Urinary bladder (tissue), 4 donors: ENCODE data around the gene AKT3. TPM values are rescaled to one million over a fixed set of nuclear protein-coding genes. Genes with fewer than 3 reads are reported as not detected.

Experiments used
- DNase-seq: peaks from one replicate; pipeline ENCODE4 v3.0.0-alpha.2; 2015; ENCODE audit errors: extremely low spot score
- H3K27ac ChIP-seq: one replicate; pipeline ENCODE4 v1.5.1; 2013; ENCODE audit warnings: low read depth, mild to moderate bottlenecking, moderate library complexity
- H3K36me3 ChIP-seq: one replicate; pipeline ENCODE4 v1.6.1; 2013; ENCODE audit warnings: mild to moderate bottlenecking, moderate library complexity; ENCODE audit not compliant: insufficient read depth
- H3K4me1 ChIP-seq: one replicate; pipeline ENCODE4 v1.6.1; 2013; ENCODE audit warnings: mild to moderate bottlenecking, moderate library complexity; ENCODE audit not compliant: insufficient read depth
- H3K4me3 ChIP-seq: one replicate; pipeline ENCODE4 v1.5.1; 2013; ENCODE audit warnings: low read depth, low read length
- WGBS: extraction: QIAGEN DNeasy Blood & Tissue Kit; methylation state at CpG from one replicate; pipeline ENCODE4 v1.1.7; 2013; 5-methylcytosine and 5-hydroxymethylcytosine counted together
- polyA plus RNA-seq: library from polyadenylated mRNA; stranded (reverse); fragments of 200-250 nt; gene quantifications from one replicate; pipeline ENCODE4 v1.2.3, GENCODE V29; 2013
- total RNA-seq: library from RNA; depleted of rRNA; stranded (reverse); fragments of >200 nt; gene quantifications from one replicate; pipeline ENCODE4 v1.2.3, GENCODE V29; 2014
- donor health status: healthy with polysubstance abuse.
- donor health status: healthy.

Gene AKT3
- total and polyA plus RNA-seq, 2 donors, result 43.0 to 94.3 TPM

- Histone ChIP-seq H3K4me3 (no peak overlapping the region), H3K27ac (no peak overlapping the region), H3K36me3 (no peaks in the 10 kb centered on the region), H3K4me1 (no peaks in the 10 kb centered on the region)
- no peak for DNase-seq
Measured at GRCh38 chr1:243748227-243748626, 101.8 kb downstream of the AKT3 start.

DNA sequence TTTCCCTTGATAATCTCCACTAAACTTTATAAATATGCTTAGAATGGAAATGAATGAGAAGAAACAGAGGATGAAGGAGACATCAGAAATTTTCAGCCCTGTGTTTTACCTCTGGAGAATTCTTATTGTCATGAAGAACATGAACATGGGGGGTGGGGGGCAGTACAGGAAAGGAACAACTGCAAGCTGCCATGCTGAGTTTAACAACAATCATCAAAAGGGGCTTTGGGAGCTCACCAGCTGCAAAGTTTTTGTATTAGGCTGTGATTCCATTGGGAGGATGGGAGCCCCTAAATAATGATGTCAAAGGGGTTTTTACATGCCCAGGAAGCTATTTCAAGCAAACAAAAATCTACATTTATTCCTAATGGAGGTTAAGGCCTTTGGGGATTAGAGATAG lies 103.3 kb downstream of the AKT3 start:
- no peak overlapping the region for H3K27ac ChIP-seq
- H3K4me3 ChIP-seq, result no peak overlapping the region
- H3K4me1 ChIP-seq, result no peaks in the 10 kb centered on the region
- H3K36me3 ChIP-seq, result no peaks in the 10 kb centered on the region
- DNase-seq, result no peak

GRCh38 chr1:243745356-243745755 lies 104.7 kb downstream of the AKT3 start:
- DNase-seq, result no peak
- Histone ChIP-seq H3K4me3 (no peak overlapping the region), H3K36me3 (no peaks in the 10 kb centered on the region), H3K27ac (no peak overlapping the region), H3K4me1 (no peaks in the 10 kb centered on the region)
- 89% methylated on average over 4 of the region's 4 CpGs for WGBS

DNA sequence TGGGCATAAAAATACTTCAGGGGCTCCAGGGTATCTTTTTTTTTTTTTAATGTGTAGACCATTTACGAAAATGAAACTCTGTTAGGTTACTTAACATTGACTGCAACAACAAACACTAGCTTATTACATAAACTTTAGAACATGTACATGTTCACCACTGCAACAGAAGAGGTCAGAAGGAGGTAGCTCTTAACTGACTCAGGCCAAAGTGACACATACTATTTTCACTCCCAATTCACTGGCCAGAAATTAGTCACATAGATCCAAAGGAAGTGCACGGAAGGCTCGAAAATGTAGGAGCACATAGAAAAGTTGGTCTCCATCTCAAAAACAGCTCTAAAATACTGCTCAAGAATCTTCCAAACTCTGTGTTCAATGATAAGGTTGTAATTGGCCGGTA lies 107.2 kb downstream of the AKT3 start:
- H3K27ac ChIP-seq, result no peak overlapping the region
- WGBS, result 95% methylated on average over 4 of the region's 4 CpGs

DNA sequence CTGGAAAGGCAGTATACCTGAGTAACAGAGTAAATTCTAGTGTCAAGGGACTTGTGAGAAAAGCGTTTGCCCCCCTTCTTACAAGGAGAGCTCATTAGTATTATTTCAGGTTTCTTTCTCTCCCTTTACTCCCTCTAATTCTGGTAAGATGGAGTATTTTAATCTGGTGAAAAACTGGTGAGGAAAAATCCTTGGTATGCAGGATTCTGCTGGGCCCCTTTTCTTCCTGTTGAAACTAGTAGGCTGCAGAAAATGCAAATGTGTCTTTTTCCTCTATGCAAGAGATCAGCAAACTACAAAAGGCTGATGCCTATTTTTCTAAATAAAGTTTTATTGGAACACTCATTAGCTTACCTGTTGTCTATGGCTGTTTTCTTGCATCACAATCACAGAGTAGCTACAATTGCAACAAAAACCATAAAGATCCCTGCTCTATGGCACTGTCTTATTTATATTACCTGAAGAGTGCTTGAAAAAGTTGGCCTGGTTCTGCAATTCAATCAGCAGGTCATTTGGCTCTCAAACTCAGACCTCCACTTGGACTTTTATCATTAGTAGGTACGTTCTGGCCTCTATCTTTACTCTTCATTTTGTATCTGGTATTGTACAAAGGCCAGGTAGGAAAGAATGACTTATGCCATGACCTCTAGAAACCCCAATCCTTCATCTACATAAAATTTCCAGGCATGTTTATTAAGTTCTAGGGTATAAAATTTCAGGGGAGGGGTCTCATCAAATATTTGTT lies 109.6 kb downstream of the AKT3 start:
- H3K4me3 ChIP-seq, result no peak overlapping the region
- H3K36me3 ChIP-seq, result no peaks in the 10 kb centered on the region
- DNase-seq, result no peak
- no peak overlapping the region for H3K27ac ChIP-seq
- 93% methylated on average over 2 of the region's 2 CpGs for WGBS
- no peaks in the 10 kb centered on the region for H3K4me1 ChIP-seq

More for the DNA sequence above, 107.2 kb downstream of the AKT3 start:
- Histone ChIP-seq H3K4me1 (no peaks in the 10 kb centered on the region), H3K4me3 (no peak overlapping the region), H3K36me3 (no peaks in the 10 kb centered on the region)
- DNase-seq, result no peak

DNA sequence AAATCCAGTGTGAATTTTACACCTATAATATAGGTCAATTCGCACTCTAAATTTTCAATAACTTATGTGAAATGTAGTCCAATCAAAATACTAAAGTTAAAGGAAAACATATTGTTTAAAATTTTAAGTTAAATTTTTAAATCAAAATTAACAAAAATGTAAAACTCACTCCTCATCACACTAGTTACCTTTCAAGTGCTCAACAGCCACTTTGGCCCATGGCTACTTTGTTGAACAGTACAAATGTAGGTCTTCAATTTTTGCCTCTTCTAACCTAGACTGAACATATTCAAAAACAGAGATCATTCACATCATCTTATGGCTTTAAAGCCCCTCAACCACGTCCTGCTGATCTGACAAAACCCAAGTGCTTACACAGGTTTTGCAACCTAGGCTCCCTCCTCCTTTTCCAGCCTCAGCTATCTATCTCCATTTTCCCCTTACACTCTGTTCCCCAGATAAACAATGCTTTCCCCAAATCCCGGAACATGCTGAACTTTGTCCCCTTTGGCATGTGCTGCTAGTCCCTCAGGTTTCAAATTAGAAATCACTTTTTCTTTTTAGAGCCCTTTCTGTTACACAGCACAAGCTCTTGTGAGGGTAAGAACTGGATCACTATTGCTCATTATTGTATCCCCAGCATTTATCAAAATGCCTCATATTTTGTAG lies 110.6 kb downstream of the AKT3 start:
- H3K36me3 ChIP-seq, result no peaks in the 10 kb centered on the region
- 72% methylated on average over 3 of the region's 3 CpGs for WGBS
- H3K27ac ChIP-seq, result no peak overlapping the region
- no peak for DNase-seq
- no peak overlapping the region for H3K4me3 ChIP-seq
- no peaks in the 10 kb centered on the region for H3K4me1 ChIP-seq

DNA sequence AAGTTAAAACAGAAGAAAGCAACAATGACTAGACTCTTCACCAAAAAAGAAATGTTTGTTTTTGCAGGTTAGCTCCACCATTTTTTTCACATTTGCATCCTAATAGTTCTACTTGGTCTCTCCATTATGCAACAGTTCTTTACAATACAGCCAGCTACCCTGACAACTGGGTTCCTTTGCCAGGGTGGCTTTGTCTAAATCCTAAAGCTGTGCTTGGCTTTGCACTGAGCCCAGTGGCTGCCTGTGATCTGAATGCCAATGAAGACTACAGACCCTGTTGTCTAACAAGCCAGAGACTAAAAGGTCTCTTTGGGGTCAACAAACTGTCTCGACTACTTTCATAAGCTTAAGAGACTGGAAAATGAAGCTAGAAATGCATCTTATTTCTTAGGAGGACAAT lies 112.0 kb downstream of the AKT3 start:
- Histone ChIP-seq H3K4me3 (no peak overlapping the region), H3K27ac (no peak overlapping the region), H3K36me3 (no peaks in the 10 kb centered on the region), H3K4me1 (no peaks in the 10 kb centered on the region)
- DNase-seq, result no peak
- WGBS, result 48% methylated on average over 1 of the region's 1 CpG

- 94% methylated on average over 3 of the region's 3 CpGs for WGBS
- Histone ChIP-seq H3K27ac (no peak overlapping the region), H3K4me1 (no peaks in the 10 kb centered on the region), H3K36me3 (no peaks in the 10 kb centered on the region), H3K4me3 (no peak overlapping the region)
- DNase-seq, result no peak
Measured at GRCh38 chr1:243735457-243735856, 114.6 kb downstream of the AKT3 start.

- Histone ChIP-seq H3K27ac (no peak overlapping the region), H3K36me3 (no peaks in the 10 kb centered on the region), H3K4me3 (no peak overlapping the region), H3K4me1 (no peaks in the 10 kb centered on the region)
- DNase-seq, result no peak
- 65% methylated on average over 2 of the region's 2 CpGs for whole genome bisulfite sequencing
Measured at GRCh38 chr1:243734308-243734695, 115.7 kb downstream of the AKT3 start.

DNA sequence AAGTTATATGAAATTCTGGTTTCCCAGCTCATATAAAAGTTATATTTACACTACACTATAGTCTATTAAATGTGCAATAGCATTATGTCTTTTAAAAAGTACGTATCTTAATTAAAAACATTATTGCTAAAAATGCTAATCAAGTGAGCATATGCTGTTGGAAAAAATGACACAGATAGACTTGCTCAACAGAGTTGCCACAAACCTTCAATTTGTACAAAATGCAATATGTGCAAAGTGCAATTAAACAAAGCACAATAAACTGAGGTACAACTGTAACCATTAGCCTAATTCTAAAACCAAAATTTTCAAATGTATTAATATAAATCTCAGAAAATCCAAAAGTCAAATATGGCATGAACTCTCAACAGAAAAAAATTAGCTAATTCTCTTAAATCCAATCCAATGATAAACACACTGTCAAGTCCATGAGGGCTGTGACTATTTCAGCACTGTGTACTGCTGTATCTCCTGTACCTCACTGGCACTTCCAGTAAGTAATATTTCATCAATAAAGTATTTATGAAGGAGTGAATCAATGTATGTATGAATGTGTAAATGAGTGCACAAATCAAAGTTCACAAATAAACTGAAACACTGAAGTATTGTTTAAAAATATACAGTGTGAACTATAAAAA lies 116.3 kb downstream of the AKT3 start:
- WGBS, result 98% methylated on average over 1 of the region's 1 CpG
- H3K4me3 ChIP-seq, result no peak overlapping the region
- DNase-seq, result no peak
- H3K36me3 ChIP-seq, result no peaks in the 10 kb centered on the region
- no peaks in the 10 kb centered on the region for H3K4me1 ChIP-seq
- H3K27ac ChIP-seq, result no peak overlapping the region

GRCh38 chr1:243732637-243733036 lies 117.4 kb downstream of the AKT3 start:
- no peak overlapping the region for H3K27ac ChIP-seq
- H3K36me3 ChIP-seq, result no peaks in the 10 kb centered on the region
- no peaks in the 10 kb centered on the region for H3K4me1 ChIP-seq
- DNase-seq, result no peak
- no peak overlapping the region for H3K4me3 ChIP-seq

GRCh38 chr1:243731974-243732625 lies 117.9 kb downstream of the AKT3 start:
- no peak for DNase-seq
- Histone ChIP-seq H3K4me3 (no peak overlapping the region), H3K36me3 (no peaks in the 10 kb centered on the region), H3K4me1 (no peaks in the 10 kb centered on the region), H3K27ac (no peak overlapping the region)
- 81% methylated on average over 5 of the region's 5 CpGs for WGBS

DNA sequence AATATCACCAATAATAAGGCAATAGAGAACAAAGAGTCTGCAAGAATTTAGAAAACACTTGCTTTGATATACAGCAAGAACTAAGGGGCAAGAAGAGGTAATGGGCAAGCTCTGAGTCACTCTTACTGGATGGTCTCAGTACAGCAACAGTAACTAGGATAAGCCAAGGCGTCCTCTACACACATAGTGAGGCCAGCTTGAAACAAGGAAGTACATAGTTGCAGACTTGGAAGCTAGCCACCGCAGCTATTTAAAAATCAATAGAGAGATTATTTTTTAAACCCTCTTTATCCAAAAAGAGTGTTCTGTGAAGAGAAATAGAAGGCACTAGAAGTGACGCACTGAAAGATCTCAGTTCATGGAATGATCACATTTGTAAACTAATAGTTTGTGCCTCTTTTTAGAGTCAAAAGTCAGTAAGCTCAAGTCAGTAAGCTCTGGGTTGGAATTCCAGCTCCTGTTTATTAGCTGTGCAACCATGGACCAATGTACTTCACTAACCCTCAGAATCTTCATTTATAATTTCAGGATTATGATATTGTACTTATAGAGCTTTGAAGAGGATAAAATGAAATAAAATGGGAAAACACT lies 118.6 kb downstream of the AKT3 start:
- Histone ChIP-seq H3K4me3 (no peak overlapping the region), H3K4me1 (no peaks in the 10 kb centered on the region), H3K27ac (no peak overlapping the region), H3K36me3 (no peaks in the 10 kb centered on the region)
- WGBS, result 29% methylated on average over 3 of the region's 3 CpGs
- peak; percentile 8 for DNase-seq
